Body of pancreas (tissue), 4 donors: Measurements from ENCODE around the gene RBL1. TPM values are rescaled to one million over a fixed set of nuclear protein-coding genes. Genes with fewer than 3 reads are reported as not detected.
A peak's percentile ranks its signal among the peaks of the same experiment; 100 is the strongest.

Source experiments
- ATAC-seq: fragments of 150-250 bp; one replicate; pipeline ENCODE4 v1.9.1; 2016
- DNase-seq, 4 donors: peaks; one replicate each; pipeline ENCODE4 v3.0.0-alpha.2; 2019
- H3K27ac ChIP-seq, 4 donors: fragments of 200-600 bp; sonication (generic); 1 replicate in 3 of 4; 2 replicates in 1 of 4; pipeline versions ENCODE4 v1.5.1 to v1.6.1; 2016 to 2019; ENCODE audit warnings: mild to moderate bottlenecking in 1 of 4, mixed read lengths in 1 of 4, moderate library complexity in 1 of 4
- H3K27me3 ChIP-seq, 2 donors: fragments of 200-600 bp; sonication (generic); one replicate each; pipeline ENCODE4 v1.6.0; 2016; ENCODE audit warnings: mild to moderate bottlenecking in 1 of 2
- H3K36me3 ChIP-seq, 2 donors: fragments of 200-600 bp; sonication (generic); replicated peaks in 1 of 2; 2 replicates each; pipeline ENCODE4 v1.5.1; 2016; ENCODE audit warnings: low read depth in 2 of 2; ENCODE audit not compliant: insufficient read depth in 1 of 2
- H3K4me1 ChIP-seq: fragments of 200-600 bp; sonication (generic); one replicate; pipeline ENCODE4 v1.6.0; 2016
- H3K4me3 ChIP-seq, 2 donors: fragments of 200-600 bp; sonication (generic); 1 replicate in 1 of 2; 2 replicates in 1 of 2; pipeline ENCODE4 v1.5.1; 2016 to 2019
- H3K9me3 ChIP-seq, 3 donors: fragments of 200-600 bp; sonication (generic); 1 replicate in 2 of 3; 2 replicates in 1 of 3; pipeline ENCODE4 v1.5.1; 2016
- POLR2A ChIP-seq, 3 donors: fragments of 450-650 bp; IDR thresholded peaks; one replicate each; pipeline ENCODE4 v1.6.1; 2016; ENCODE audit warnings: antibody characterized with exemption in 3 of 3, mild to moderate bottlenecking in 2 of 3
- WGBS, 2 donors: methylation state at CpG; one replicate each; pipeline ENCODE4 v1.1.5; 2017; 5-methylcytosine and 5-hydroxymethylcytosine counted together
- intact Hi-C: fragments of 100-400 bp; cut with DNase I; formaldehyde crosslinking; loops from one replicate; pipeline ENCODE4 v1.15.1; 2023
- total RNA-seq, 2 donors: library from RNA; depleted of rRNA; stranded (reverse); fragments of >200 nt; gene quantifications; one replicate each; pipeline ENCODE4 v1.1.0, GENCODE V29; 2016
- TF ChIP-seq, protein P1 (sequence below), 7 experiments: fragments of 450-650 bp in 4 of 7; fragments of 200-600 bp in 3 of 7; sonication (generic) in 3 of 7; IDR thresholded peaks; one replicate each; pipeline ENCODE4 v1.5.1; 2016 to 2019; ENCODE audit warnings: antibody characterized with exemption in 7 of 7

The RBL1 gene
- total RNA-seq, 2 donors from 2014 or later: 4.4 to 11.9 TPM

DNA sequence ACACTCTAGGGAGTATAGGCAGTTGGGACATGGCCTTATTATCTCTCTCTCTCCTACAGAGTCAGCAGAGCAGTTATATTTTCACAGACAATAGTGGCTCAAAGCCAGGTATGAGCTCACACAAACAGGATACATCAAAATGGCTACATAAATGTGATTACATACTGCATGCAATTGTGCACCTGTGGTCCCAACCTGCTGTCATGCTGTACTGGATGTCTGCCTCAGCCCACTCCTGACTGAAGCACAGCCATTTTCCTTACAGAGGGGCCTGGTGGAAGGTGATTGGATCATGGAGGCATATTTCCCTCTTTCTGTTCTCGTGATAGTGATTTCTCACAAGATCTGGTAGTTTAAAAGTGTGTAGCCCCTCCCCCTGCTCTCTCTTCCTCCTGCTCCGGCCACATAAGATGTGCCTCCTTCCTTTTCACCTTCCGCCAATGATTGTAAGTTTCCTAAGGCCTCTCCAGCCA lies 107.3 kb downstream of the RBL1 start:
- intact Hi-C loops: no loop called here
- Histone ChIP-seq H3K27ac (no peak overlapping the region), H3K4me3 (no peak overlapping the region), H3K27me3 (no peaks in the 10 kb centered on the region), H3K4me1 (no peaks in the 10 kb centered on the region), H3K9me3 (peaks cover 0 to 8% (median 0%) of the 10 kb centered on the region in 3 donors), H3K36me3 (no peaks in the 10 kb centered on the region)
- ATAC-seq: no peak
- 64 to 84% methylated on average over 3 of the region's 3 CpGs for WGBS, 2 donors
- peak in 1 of 4 donors; percentile 3 for DNase-seq
- TF ChIP-seq POLR2A (IDR thresholded peaks at IDR 0.05): no peak
- TF ChIP-seq, protein P1, sequence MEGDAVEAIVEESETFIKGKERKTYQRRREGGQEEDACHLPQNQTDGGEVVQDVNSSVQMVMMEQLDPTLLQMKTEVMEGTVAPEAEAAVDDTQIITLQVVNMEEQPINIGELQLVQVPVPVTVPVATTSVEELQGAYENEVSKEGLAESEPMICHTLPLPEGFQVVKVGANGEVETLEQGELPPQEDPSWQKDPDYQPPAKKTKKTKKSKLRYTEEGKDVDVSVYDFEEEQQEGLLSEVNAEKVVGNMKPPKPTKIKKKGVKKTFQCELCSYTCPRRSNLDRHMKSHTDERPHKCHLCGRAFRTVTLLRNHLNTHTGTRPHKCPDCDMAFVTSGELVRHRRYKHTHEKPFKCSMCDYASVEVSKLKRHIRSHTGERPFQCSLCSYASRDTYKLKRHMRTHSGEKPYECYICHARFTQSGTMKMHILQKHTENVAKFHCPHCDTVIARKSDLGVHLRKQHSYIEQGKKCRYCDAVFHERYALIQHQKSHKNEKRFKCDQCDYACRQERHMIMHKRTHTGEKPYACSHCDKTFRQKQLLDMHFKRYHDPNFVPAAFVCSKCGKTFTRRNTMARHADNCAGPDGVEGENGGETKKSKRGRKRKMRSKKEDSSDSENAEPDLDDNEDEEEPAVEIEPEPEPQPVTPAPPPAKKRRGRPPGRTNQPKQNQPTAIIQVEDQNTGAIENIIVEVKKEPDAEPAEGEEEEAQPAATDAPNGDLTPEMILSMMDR (IDR thresholded peaks at IDR 0.05): no peak

GRCh38 chr20:36984257-36984638 lies 111.5 kb downstream of the RBL1 start:
- Histone ChIP-seq H3K27ac (no peak overlapping the region), H3K4me1 (no peaks in the 10 kb centered on the region), H3K4me3 (no peak overlapping the region), H3K36me3 (no peaks in the 10 kb centered on the region), H3K9me3 (no peaks in the 10 kb centered on the region), H3K27me3 (no peaks in the 10 kb centered on the region)
- ATAC-seq: no peak
- intact Hi-C loops: no loop called here
- TF ChIP-seq, protein P1 (IDR thresholded peaks at IDR 0.05): no peak
- TF ChIP-seq POLR2A (IDR thresholded peaks at IDR 0.05): no peak
- WGBS, 2 donors: 82 to 94% methylated on average over 6 of the region's 6 CpGs
- no peak for DNase-seq

DNA sequence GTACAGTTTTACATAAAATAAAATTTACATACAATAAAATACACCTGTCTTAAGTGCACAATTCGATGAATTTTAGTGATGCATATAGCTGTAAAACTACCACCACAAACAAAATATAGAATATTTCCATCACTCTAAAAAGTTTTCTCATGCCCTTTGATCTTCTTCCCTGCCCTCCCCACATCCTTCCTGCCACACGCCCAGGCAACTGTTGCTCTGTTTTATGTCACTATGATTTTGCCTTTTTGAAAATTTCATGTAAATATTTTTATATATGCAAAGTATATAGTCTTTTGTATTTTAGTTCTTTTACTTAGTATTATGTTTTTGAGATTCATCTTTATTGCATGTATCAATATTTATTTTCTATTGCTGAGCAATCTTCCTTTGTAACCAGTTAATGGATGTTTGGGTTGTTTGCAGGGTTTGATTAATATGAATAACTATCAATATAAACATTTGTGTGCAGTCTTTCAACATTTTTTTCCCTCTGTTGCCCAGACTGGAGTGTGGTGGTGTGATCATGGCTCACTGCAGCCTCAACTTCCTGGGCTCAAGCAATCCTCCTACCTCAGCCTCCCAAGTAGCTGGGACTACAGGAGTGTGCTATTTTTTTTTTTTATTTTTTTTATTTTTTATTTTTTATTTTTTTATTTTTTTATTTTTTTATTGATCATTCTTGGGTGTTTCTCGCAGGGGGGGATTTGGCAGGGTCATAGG lies 120.5 kb downstream of the RBL1 start:
- intact Hi-C loops: no loop called here
- DNase-seq (no peak), ATAC-seq (no peak)
- no peak for TF ChIP-seq POLR2A (IDR thresholded peaks at IDR 0.05)
- TF ChIP-seq, protein P1 (IDR thresholded peaks at IDR 0.05): no peak
- no peak overlapping the region for H3K4me3 ChIP-seq
- no peaks in the 10 kb centered on the region for H3K9me3 ChIP-seq
- H3K4me1 ChIP-seq: no peaks in the 10 kb centered on the region
- no peaks in the 10 kb centered on the region for H3K27me3 ChIP-seq
- no peaks in the 10 kb centered on the region for H3K36me3 ChIP-seq
- no peak overlapping the region for H3K27ac ChIP-seq
- 56 to 57% methylated on average over 3 of the region's 3 CpGs for WGBS, 2 donors

- DNase-seq (no peak), ATAC-seq (no peak)
- no peaks in the 10 kb centered on the region for H3K4me1 ChIP-seq
- WGBS, 2 donors: 80 to 89% methylated on average over 3 of the region's 3 CpGs
- no peak overlapping the region for H3K27ac ChIP-seq
- no peaks in the 10 kb centered on the region for H3K36me3 ChIP-seq
- H3K9me3 ChIP-seq: no peaks in the 10 kb centered on the region
- intact Hi-C loops: no loop called here
- no peak overlapping the region for H3K4me3 ChIP-seq
- TF ChIP-seq, protein P1 (IDR thresholded peaks at IDR 0.05): no peak
- TF ChIP-seq POLR2A (IDR thresholded peaks at IDR 0.05): no peak
- no peaks in the 10 kb centered on the region for H3K27me3 ChIP-seq
Observed at GRCh38 chr20:36974660-36975059, 121.1 kb downstream of the RBL1 start.

- no peak overlapping the region for H3K4me3 ChIP-seq
- DNase-seq: no peak
- ATAC-seq: no peak
- no peak overlapping the region for H3K27ac ChIP-seq
- TF ChIP-seq, protein P1 (IDR thresholded peaks at IDR 0.05): no peak
- TF ChIP-seq POLR2A (IDR thresholded peaks at IDR 0.05): no peak
- no peaks in the 10 kb centered on the region for H3K4me1 ChIP-seq
- WGBS, 2 donors: 68 to 73% methylated on average over 1 of the region's 1 CpG
- no peaks in the 10 kb centered on the region for H3K9me3 ChIP-seq
- no peaks in the 10 kb centered on the region for H3K27me3 ChIP-seq
- H3K36me3 ChIP-seq: no peaks in the 10 kb centered on the region
- intact Hi-C loops: no loop called here
Observed at GRCh38 chr20:36971103-36971502, 124.7 kb downstream of the RBL1 start.
